NCI-H774 (cell line): ENCODE results near the gene ROGDI.

Experiments
- DNase-seq: peaks from one replicate; lab custom pipeline; 2025; lab: John Stamatoyannopoulos, UW

The ROGDI gene

GRCh38 chr16:4801962-4802658 lies at the start of gene ROGDI:
Gene ROGDI, minus strand, starts transcription at chr16:4802633. Its CDS starts 62 bp downstream, at chr16:4802571.
- peak; percentile 87 for DNase-seq

GRCh38 chr16:4850211-4850610 lies 47.8 kb upstream of the ROGDI start:
- no peak for DNase-seq

- no peak for DNase-seq
These were observed 45.5 kb upstream of the ROGDI start for GRCh38 chr16:4847774-4848587.

- DNase-seq: peak; percentile 96
These were observed 44.7 kb upstream of the ROGDI start, which contains the start of the genes GLYR1 and UBN1 for GRCh38 chr16:4846901-4847773. Gene GLYR1, minus strand, starts transcription at chr16:4847288. Its CDS starts 23 bp downstream, at chr16:4847265. Gene UBN1, plus strand, starts transcription at chr16:4847481. Its CDS starts 5,437 bp downstream, at chr16:4852918.

- no peak for DNase-seq
These were observed 44.1 kb upstream of the ROGDI start for GRCh38 chr16:4846503-4846900.

GRCh38 chr16:4840984-4841383 lies 38.6 kb upstream of the ROGDI start:
- DNase-seq: no peak

- no peak for DNase-seq
These were observed 37.5 kb upstream of the ROGDI start for GRCh38 chr16:4839942-4840341.

- DNase-seq: no peak
These were observed 35.5 kb upstream of the ROGDI start for GRCh38 chr16:4837733-4838501.

- no peak for DNase-seq
These were observed 34.3 kb upstream of the ROGDI start for GRCh38 chr16:4836727-4837126.

GRCh38 chr16:4833584-4833983 lies 31.2 kb upstream of the ROGDI start:
- DNase-seq: no peak

- no peak for DNase-seq
These were observed 30.4 kb upstream of the ROGDI start for GRCh38 chr16:4832698-4833343.

- no peak for DNase-seq
These were observed 29.2 kb upstream of the ROGDI start for GRCh38 chr16:4831616-4832015.

GRCh38 chr16:4830408-4830807 lies 28.0 kb upstream of the ROGDI start:
- DNase-seq: no peak

- no peak for DNase-seq
These were observed 26.3 kb upstream of the ROGDI start for GRCh38 chr16:4828567-4829321.

GRCh38 chr16:4826980-4827379 lies 24.5 kb upstream of the ROGDI start:
- DNase-seq: no peak

- DNase-seq: no peak
These were observed 24.1 kb upstream of the ROGDI start for GRCh38 chr16:4826526-4826925.

GRCh38 chr16:4825196-4825595 lies 22.8 kb upstream of the ROGDI start:
- no peak for DNase-seq

- DNase-seq: no peak
These were observed 18.2 kb upstream of the ROGDI start for GRCh38 chr16:4820652-4821051.

- DNase-seq: no peak
These were observed 12.2 kb upstream of the ROGDI start for GRCh38 chr16:4814542-4815173.

GRCh38 chr16:4814046-4814445 lies 11.6 kb upstream of the ROGDI start:
- DNase-seq: no peak
